Right forelimb (tissue), 1 donor: ENCODE results near the gene KCNC4.

Experiments used
- DNase-seq: peaks from one replicate; pipeline ENCODE4 v3.0.0-alpha.2; 2018

The KCNC4 gene

GRCh38 chr1:110209715-110210603, at the start of gene KCNC4:
Gene KCNC4, plus strand, starts transcription at chr1:110210314. Its CDS starts 1,186 bp downstream, at chr1:110211500.
- DNase-seq, result peak; percentile 70

- no peak for DNase-seq
Observed at GRCh38 chr1:110160538-110161100, 49.5 kb upstream of the KCNC4 start.

- DNase-seq, result no peak
Observed at GRCh38 chr1:110161165-110161564, 48.9 kb upstream of the KCNC4 start.

GRCh38 chr1:110161849-110162248, 48.3 kb upstream of the KCNC4 start:
- peak; percentile 12 for DNase-seq

- DNase-seq, result no peak
Observed at GRCh38 chr1:110163591-110163990, 46.5 kb upstream of the KCNC4 start.

GRCh38 chr1:110164725-110165350, 45.3 kb upstream of the KCNC4 start:
- no peak for DNase-seq

GRCh38 chr1:110165761-110166231, 44.3 kb upstream of the KCNC4 start:
- DNase-seq, result no peak

- DNase-seq, result no peak
Observed at GRCh38 chr1:110166861-110167260, 43.3 kb upstream of the KCNC4 start.

- DNase-seq, result no peak
Observed at GRCh38 chr1:110170766-110171733, 39.1 kb upstream of the KCNC4 start.

GRCh38 chr1:110172001-110172400, 38.1 kb upstream of the KCNC4 start:
- no peak for DNase-seq

GRCh38 chr1:110173466-110174105, 36.5 kb upstream of the KCNC4 start:
- no peak for DNase-seq

GRCh38 chr1:110174961-110175360, 35.2 kb upstream of the KCNC4 start:
- no peak for DNase-seq

- DNase-seq, result peak; percentile 60
Observed at GRCh38 chr1:110176299-110176956, 33.7 kb upstream of the KCNC4 start.

GRCh38 chr1:110177775-110178174, 32.3 kb upstream of the KCNC4 start:
- DNase-seq, result no peak

- no peak for DNase-seq
Observed at GRCh38 chr1:110183642-110184167, 26.4 kb upstream of the KCNC4 start.

- no peak for DNase-seq
Observed at GRCh38 chr1:110184446-110184845, 25.7 kb upstream of the KCNC4 start.

GRCh38 chr1:110185181-110185580, 24.9 kb upstream of the KCNC4 start:
- DNase-seq, result no peak

GRCh38 chr1:110186558-110186957, 23.6 kb upstream of the KCNC4 start:
- no peak for DNase-seq

GRCh38 chr1:110187139-110187890, 22.8 kb upstream of the KCNC4 start:
- no peak for DNase-seq

- no peak for DNase-seq
Observed at GRCh38 chr1:110188035-110188618, 22.0 kb upstream of the KCNC4 start.
